Measurements from ENCODE around the gene SLC22A3.
"Not testable (repeated sequence)": the region's sequence is repeated elsewhere in the genome, so short reads cannot be mapped to it uniquely, and the experiment has no call there.

- not testable (repeated sequence) for TF ChIP-seq POLR2A (IDR thresholded peaks at IDR 0.05; ENCODE audit: low read length); GATA1 (IDR thresholded peaks at IDR 0.05; ENCODE audit: low read depth, low read length)
Observed at GRCh38 chr6:160302431-160303082, 45.6 kb upstream of the SLC22A3 start.

Data from erythroblast (primary cell).